HG02610 (cell line): ENCODE measurements around the gene ZNF316.
"Not testable (repeated sequence)": the region's sequence is repeated elsewhere in the genome, so short reads cannot be mapped to it uniquely, and the experiment has no call there.

ENCODE experiments used
- ATAC-seq: cut with Tn5 transposase; IDR thresholded peaks from one replicate; pipeline ENCODE4 v1.9.1; 2021; ENCODE audit warnings: mild to moderate bottlenecking, moderate library complexity; ENCODE audit not compliant: unreplicated experiment

ZNF316 gene

GRCh38 chr7:6621195-6622133 lies 15.7 kb upstream of the ZNF316 start:
- ATAC-seq, result no peak

- ATAC-seq, result no peak
These were observed 14.9 kb upstream of the ZNF316 start for GRCh38 chr7:6622134-6622710.

GRCh38 chr7:6623589-6624245 lies 13.4 kb upstream of the ZNF316 start:
- ATAC-seq, result no peak

GRCh38 chr7:6624246-6624611 lies 12.9 kb upstream of the ZNF316 start:
- no peak for ATAC-seq

- no peak for ATAC-seq
These were observed 9.1 kb upstream of the ZNF316 start for GRCh38 chr7:6628045-6628444.

- no peak for ATAC-seq
These were observed 6.9 kb upstream of the ZNF316 start for GRCh38 chr7:6630007-6630849.

GRCh38 chr7:6631605-6632004 lies 5.5 kb upstream of the ZNF316 start:
- no peak for ATAC-seq

GRCh38 chr7:6634021-6634420 lies 3.1 kb upstream of the ZNF316 start:
- no peak for ATAC-seq

GRCh38 chr7:6634971-6635370 lies 2.1 kb upstream of the ZNF316 start:
- not testable (repeated sequence) for ATAC-seq

- peak; percentile 79 for ATAC-seq
These were observed 569 bp downstream of the ZNF316 start for GRCh38 chr7:6637544-6638229.

GRCh38 chr7:6639032-6639431 lies 1.9 kb downstream of the ZNF316 start:
- ATAC-seq, result no peak

GRCh38 chr7:6639627-6640026 lies 2.5 kb downstream of the ZNF316 start:
- no peak for ATAC-seq

- no peak for ATAC-seq
These were observed 3.2 kb downstream of the ZNF316 start for GRCh38 chr7:6640246-6640721.

- no peak for ATAC-seq
These were observed 4.4 kb downstream of the ZNF316 start for GRCh38 chr7:6641305-6642035.

GRCh38 chr7:6642239-6642839 lies 5.2 kb downstream of the ZNF316 start:
- no peak for ATAC-seq

GRCh38 chr7:6642861-6643640 lies 5.9 kb downstream of the ZNF316 start:
- no peak for ATAC-seq

GRCh38 chr7:6643915-6644625 lies 7.0 kb downstream of the ZNF316 start:
- no peak for ATAC-seq

- no peak for ATAC-seq
These were observed 7.6 kb downstream of the ZNF316 start for GRCh38 chr7:6644728-6645127.
